RWPE2 (cell line): Measurements from ENCODE around the gene NUBPL.

Experiments used
- ATAC-seq: fragments of 200-7000 bp; cut with Tn5 transposase; 3 replicates; pipeline ENCODE4 v1.9.1; 2021; ENCODE audit warnings: low read depth
- DNase-seq: peaks from one replicate; pipeline ENCODE4 v3.0.0-alpha.2; 2020; ENCODE audit warnings: low spot score
- H3K27ac ChIP-seq: fragments of 450-650 bp; 2 replicates; pipeline ENCODE4 v1.5.1; 2017; ENCODE audit warnings: mild to moderate bottlenecking; ENCODE audit not compliant: poor library complexity, severe bottlenecking
- H3K27me3 ChIP-seq: fragments of 250-450 bp; sonication (Bioruptor Pico); 2 replicates; pipeline ENCODE4 v1.5.1; 2021; ENCODE audit warnings: mild to moderate bottlenecking, moderate library complexity; ENCODE audit not compliant: insufficient read depth, poor library complexity, severe bottlenecking
- H3K36me3 ChIP-seq: fragments of 250-450 bp; sonication (Bioruptor Pico); 2 replicates; pipeline ENCODE4 v1.5.1; 2020; ENCODE audit warnings: low read depth, mild to moderate bottlenecking, moderate library complexity
- H3K4me1 ChIP-seq: fragments of 250-450 bp; sonication (Bioruptor Pico); 2 replicates; pipeline ENCODE4 v1.5.1; 2021; ENCODE audit warnings: mild to moderate bottlenecking, moderate library complexity; ENCODE audit not compliant: insufficient read depth, poor library complexity, severe bottlenecking
- H3K4me3 ChIP-seq: fragments of 250-450 bp; sonication (Bioruptor Pico); 2 replicates; pipeline ENCODE4 v1.5.1; 2021; ENCODE audit warnings: mild to moderate bottlenecking, moderate library complexity; ENCODE audit not compliant: severe bottlenecking
- H3K9me3 ChIP-seq: fragments of 250-450 bp; sonication (Bioruptor Pico); 2 replicates; pipeline ENCODE4 v1.5.1; 2021; ENCODE audit warnings: mild to moderate bottlenecking, moderate library complexity; ENCODE audit not compliant: severe bottlenecking
- CTCF ChIP-seq: fragments of 450-650 bp; IDR thresholded peaks from one replicate; pipeline ENCODE4 v1.5.1; 2017; ENCODE audit warnings: mild to moderate bottlenecking, moderate library complexity; ENCODE audit not compliant: poor library complexity, severe bottlenecking

NUBPL gene

GRCh38 chr14:31692376-31692781 is 131.2 kb downstream of the NUBPL start:
- no peak overlapping the region for H3K27ac ChIP-seq
- no peak for DNase-seq
- no peak for TF ChIP-seq CTCF
- ATAC-seq: no peak
- H3K4me1 ChIP-seq: no peaks in the 10 kb centered on the region
- no peaks in the 10 kb centered on the region for H3K27me3 ChIP-seq
- no peaks in the 10 kb centered on the region for H3K36me3 ChIP-seq
- peaks cover 2% of the 10 kb centered on the region for H3K9me3 ChIP-seq
- H3K4me3 ChIP-seq: no peak overlapping the region

GRCh38 chr14:31696378-31696777 is 135.2 kb downstream of the NUBPL start:
- no peak overlapping the region for H3K4me3 ChIP-seq
- no peak for ATAC-seq
- DNase-seq: no peak
- H3K27ac ChIP-seq: no peak overlapping the region
- no peaks in the 10 kb centered on the region for H3K4me1 ChIP-seq
- TF ChIP-seq CTCF: no peak
- H3K27me3 ChIP-seq: no peaks in the 10 kb centered on the region
- H3K9me3 ChIP-seq: peaks cover 2% of the 10 kb centered on the region
- H3K36me3 ChIP-seq: no peaks in the 10 kb centered on the region

- no peak for TF ChIP-seq CTCF
- no peaks in the 10 kb centered on the region for H3K27me3 ChIP-seq
- no peak overlapping the region for H3K27ac ChIP-seq
- no peaks in the 10 kb centered on the region for H3K9me3 ChIP-seq
- no peaks in the 10 kb centered on the region for H3K4me1 ChIP-seq
- H3K36me3 ChIP-seq: no peaks in the 10 kb centered on the region
- no peak for ATAC-seq
- DNase-seq: no peak
- no peak overlapping the region for H3K4me3 ChIP-seq
Measured at GRCh38 chr14:31699809-31700208, 138.6 kb downstream of the NUBPL start.

DNA sequence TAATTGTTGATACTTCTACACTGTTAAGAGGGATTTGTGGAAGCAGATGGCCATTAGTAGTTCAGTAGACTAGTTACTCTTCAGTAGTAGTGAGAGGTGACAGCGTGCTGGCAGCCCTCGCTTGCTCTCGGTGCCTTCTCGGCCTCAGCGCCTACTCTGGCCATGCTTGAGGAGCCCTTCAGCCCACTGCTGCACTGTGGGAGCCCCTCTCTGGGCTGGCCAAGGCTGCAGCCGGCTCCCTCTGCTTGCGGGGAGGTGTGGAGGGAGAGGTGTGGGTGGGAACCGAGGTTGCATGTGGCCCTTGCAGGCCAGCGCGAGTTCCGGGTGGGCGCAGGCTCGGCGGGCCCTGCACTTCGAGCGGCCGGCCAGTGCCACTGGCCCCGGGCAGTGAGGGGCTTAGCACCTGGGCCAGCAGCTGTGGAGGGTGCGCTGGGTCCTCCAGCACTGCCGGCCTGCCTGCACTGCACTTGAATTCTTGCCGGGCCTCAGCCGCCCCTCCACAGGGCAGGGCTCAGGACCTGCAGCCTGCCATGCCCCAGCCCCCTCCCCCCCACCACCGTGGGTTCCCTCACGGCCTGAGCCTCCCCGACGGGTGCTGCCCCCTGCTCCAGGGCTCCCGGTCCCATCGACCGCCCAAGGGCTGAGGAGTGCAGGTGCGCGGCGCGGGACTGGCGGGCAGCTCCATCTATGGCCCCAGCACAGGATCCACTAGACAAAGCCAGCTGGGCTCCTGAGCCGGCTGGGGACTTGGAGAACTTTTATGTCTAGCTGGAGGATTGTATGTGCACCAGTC is 139.3 kb downstream of the NUBPL start:
- no peak for DNase-seq

More for the DNA sequence above, 139.3 kb downstream of the NUBPL start:
- Histone ChIP-seq H3K4me3 (no peak overlapping the region), H3K36me3 (no peaks in the 10 kb centered on the region), H3K27ac (no peak overlapping the region), H3K27me3 (no peaks in the 10 kb centered on the region), H3K9me3 (no peaks in the 10 kb centered on the region), H3K4me1 (no peaks in the 10 kb centered on the region)
- ATAC-seq: no peak
- TF ChIP-seq CTCF: no peak
